ENCODE data around the gene SMTN. TPM values are rescaled to one million over a fixed set of nuclear protein-coding genes. Genes with fewer than 3 reads are reported as not detected.

Gene SMTN
- total RNA-seq, 1 experiment from 2014 or later = 80.2 TPM

DNA sequence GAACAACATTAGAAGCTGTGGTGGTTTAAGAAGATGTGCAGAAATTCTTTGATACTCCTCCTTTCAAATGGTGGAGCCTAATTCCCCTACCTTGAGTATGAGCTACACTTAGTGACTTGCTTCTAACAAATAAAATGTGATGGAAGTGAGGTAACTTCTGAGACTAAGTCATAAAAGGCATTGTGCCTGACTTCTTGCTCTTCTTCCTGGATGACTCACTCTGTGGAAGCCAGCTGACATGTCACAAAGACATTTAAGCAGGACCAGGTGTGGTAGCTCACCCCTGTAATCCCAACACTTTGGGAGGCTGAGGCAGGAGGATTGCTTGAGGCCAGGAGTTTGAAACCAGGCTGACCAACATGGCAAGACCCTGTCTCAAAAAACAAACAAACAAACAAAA is 63.1 kb downstream of the SMTN start:
- TF ChIP-seq, protein P1, sequence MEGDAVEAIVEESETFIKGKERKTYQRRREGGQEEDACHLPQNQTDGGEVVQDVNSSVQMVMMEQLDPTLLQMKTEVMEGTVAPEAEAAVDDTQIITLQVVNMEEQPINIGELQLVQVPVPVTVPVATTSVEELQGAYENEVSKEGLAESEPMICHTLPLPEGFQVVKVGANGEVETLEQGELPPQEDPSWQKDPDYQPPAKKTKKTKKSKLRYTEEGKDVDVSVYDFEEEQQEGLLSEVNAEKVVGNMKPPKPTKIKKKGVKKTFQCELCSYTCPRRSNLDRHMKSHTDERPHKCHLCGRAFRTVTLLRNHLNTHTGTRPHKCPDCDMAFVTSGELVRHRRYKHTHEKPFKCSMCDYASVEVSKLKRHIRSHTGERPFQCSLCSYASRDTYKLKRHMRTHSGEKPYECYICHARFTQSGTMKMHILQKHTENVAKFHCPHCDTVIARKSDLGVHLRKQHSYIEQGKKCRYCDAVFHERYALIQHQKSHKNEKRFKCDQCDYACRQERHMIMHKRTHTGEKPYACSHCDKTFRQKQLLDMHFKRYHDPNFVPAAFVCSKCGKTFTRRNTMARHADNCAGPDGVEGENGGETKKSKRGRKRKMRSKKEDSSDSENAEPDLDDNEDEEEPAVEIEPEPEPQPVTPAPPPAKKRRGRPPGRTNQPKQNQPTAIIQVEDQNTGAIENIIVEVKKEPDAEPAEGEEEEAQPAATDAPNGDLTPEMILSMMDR (IDR thresholded peaks at IDR 0.05; ENCODE audit: unreplicated experiment) = no peak
- H3K36me3 Mint-ChIP-seq (ENCODE audit: insufficient read depth, unreplicated experiment) = no peaks in the 10 kb centered on the region
- H3K9me3 Mint-ChIP-seq (ENCODE audit: unreplicated experiment) = no peaks in the 10 kb centered on the region
- H3K27ac Mint-ChIP-seq (ENCODE audit: low read depth, unreplicated experiment) = no peak overlapping the region
- H3K4me1 Mint-ChIP-seq (ENCODE audit: insufficient read depth, unreplicated experiment) = peaks cover 7% of the 10 kb centered on the region
- ChIA-PET POLR2A (interaction anchor here (0.9 to 1.7 kb wide), 2 partner anchors 11 to 37 kb away, joined by 3 to 7 read pairs; partner anchors contain the start of gene SELENOM), CTCF (interaction anchor here (0.7 kb wide), 1 partner anchor 197 kb away, joined by 5 read pairs; no protein-coding TSS in a partner anchor)
- H3K27me3 Mint-ChIP-seq (ENCODE audit: insufficient read depth, unreplicated experiment) = no peaks in the 10 kb centered on the region
- intact Hi-C loops (cut with micrococcal nuclease) = no loop called here
- peak; percentile 26 for DNase-seq (ENCODE audit: unreplicated experiment)
- H3K4me3 Mint-ChIP-seq (ENCODE audit: unreplicated experiment) = no peak overlapping the region
- no TSS peak for BruUV-seq (replicated peaks)

DNA sequence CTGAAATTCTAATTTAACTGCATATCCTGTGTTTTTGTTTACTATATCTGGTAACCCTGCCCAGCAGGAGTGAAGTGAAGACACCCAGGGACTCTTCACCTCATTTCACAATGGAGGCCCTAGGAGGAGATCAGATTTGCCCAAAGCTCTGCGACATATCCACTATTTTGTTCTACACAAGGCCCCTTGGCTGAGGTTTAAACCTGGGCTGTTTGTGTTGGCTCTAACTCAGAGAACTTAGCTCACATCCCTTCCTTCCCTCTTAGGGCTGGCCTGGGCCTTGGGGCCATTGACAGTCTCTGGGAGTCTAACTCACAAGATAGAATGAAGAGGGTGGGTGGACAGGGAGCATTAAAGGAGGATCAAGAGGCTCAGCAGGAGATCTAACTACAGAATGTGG is 67.4 kb downstream of the SMTN start:
- Mint-ChIP-seq H3K9me3 (ENCODE audit: unreplicated experiment) (no peaks in the 10 kb centered on the region), H3K36me3 (ENCODE audit: insufficient read depth, unreplicated experiment) (no peaks in the 10 kb centered on the region), H3K27ac (ENCODE audit: low read depth, unreplicated experiment) (peak overlapping the region; percentile 6), H3K4me3 (ENCODE audit: unreplicated experiment) (no peak overlapping the region), H3K27me3 (ENCODE audit: insufficient read depth, unreplicated experiment) (no peaks in the 10 kb centered on the region), H3K4me1 (ENCODE audit: insufficient read depth, unreplicated experiment) (peaks cover 9% of the 10 kb centered on the region)
- TF ChIP-seq, protein P1 (IDR thresholded peaks at IDR 0.05; ENCODE audit: unreplicated experiment) = no peak
- POLR2A ChIA-PET = interaction anchor here (0.7 to 1.3 kb wide), 2 partner anchors 11 to 344 kb away, joined by 3 to 4 read pairs; partner anchors contain the start of gene RNF185
- CTCF ChIA-PET = interaction anchor here (0.5 to 4.1 kb wide), 27 partner anchors 10 to 733 kb away, joined by 3 to 31 read pairs (median 4); partner anchors contain the start of genes MORC2, RNF185 and SELENOM
- BruUV-seq (replicated peaks) = no TSS peak
- intact Hi-C loops (cut with micrococcal nuclease) = loop anchor here (2.0 kb wide), 2 partner anchors 200 to 514 kb away; partner anchors contain the start of gene SLC35E4
- peak; percentile 27 for DNase-seq (ENCODE audit: unreplicated experiment)

DNA sequence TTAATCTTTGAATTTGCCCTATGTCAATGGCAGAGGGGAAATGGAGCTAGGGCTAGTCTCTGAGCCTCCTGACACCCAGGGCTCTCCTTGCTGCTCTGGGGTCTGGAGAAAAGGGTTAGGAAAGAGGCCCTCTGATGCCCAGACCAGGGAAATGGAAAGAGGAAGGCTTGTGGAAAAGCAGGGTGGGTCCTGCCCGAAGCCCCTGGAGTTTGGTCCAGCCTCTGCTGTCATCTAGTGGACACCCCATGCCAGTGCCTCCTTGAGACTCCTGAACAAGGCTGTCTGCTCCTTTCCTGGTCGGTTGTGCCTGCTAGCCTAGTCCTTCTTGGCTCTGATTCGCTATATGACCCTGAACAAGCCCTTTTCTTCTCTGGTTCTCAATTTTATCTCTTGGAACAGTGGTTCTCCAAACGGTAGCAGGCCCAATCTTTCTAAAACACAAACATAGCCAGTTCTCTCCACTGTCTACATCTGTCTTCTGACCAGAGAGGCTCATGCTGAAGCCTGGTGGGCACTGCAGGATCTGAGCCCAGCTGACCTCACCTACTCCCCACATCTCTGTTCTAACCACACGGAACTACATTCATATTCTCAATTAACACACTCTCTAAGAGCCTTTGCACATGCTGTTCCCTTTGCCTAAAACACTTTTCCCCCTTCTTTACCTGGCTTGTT is 68.0 kb downstream of the SMTN start:
- no peaks in the 10 kb centered on the region for H3K9me3 Mint-ChIP-seq (ENCODE audit: unreplicated experiment)
- no peaks in the 10 kb centered on the region for H3K27me3 Mint-ChIP-seq (ENCODE audit: insufficient read depth, unreplicated experiment)
- H3K4me1 Mint-ChIP-seq (ENCODE audit: insufficient read depth, unreplicated experiment) = peaks cover 9% of the 10 kb centered on the region
- intact Hi-C loops (cut with micrococcal nuclease) = loop anchor here (1.0 to 2.0 kb wide), 4 partner anchors 42 to 514 kb away; partner anchors contain the start of genes SELENOM and SLC35E4
- DNase-seq (ENCODE audit: unreplicated experiment) = peak; percentile 75
- no TSS peak for BruUV-seq (replicated peaks)
- TF ChIP-seq, protein P1 (IDR thresholded peaks at IDR 0.05; ENCODE audit: unreplicated experiment) = peak; percentile 92
- H3K36me3 Mint-ChIP-seq (ENCODE audit: insufficient read depth, unreplicated experiment) = no peaks in the 10 kb centered on the region
- POLR2A ChIA-PET = interaction anchor here (1.0 to 1.3 kb wide), 2 partner anchors 10 to 11 kb away, joined by 3 to 4 read pairs; partner anchors contain the start of gene RNF185
- H3K4me3 Mint-ChIP-seq (ENCODE audit: unreplicated experiment) = no peak overlapping the region
- peak overlapping the region; percentile 6 for H3K27ac Mint-ChIP-seq (ENCODE audit: low read depth, unreplicated experiment)
- CTCF ChIA-PET = interaction anchor here (0.6 to 4.1 kb wide), 27 partner anchors 10 to 343 kb away, joined by 3 to 31 read pairs (median 4); partner anchors contain the start of genes MORC2 and SELENOM

DNA sequence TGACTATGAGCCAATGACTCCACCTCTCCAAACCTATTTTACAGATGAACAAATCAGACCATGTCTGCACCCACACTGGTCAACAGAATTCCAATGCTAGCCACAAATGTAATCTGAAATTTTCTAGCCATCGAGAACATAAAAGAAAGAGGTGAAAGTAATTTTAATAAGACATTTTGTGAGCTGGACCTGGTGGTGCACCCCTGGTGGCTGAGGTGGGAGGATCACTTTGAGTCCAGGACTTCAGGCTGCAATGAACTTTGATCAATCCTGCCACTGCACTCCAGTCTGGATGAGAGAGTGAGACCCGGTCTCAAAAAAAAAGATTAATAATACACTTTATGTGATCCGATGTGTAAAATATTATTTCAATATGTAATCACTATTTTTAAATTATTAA is 69.5 kb downstream of the SMTN start:
- H3K9me3 Mint-ChIP-seq (ENCODE audit: unreplicated experiment) = no peaks in the 10 kb centered on the region
- no peak overlapping the region for H3K4me3 Mint-ChIP-seq (ENCODE audit: unreplicated experiment)
- ChIA-PET CTCF (interaction anchor here (0.6 to 1.8 kb wide), 5 partner anchors 14 to 664 kb away, joined by 3 to 9 read pairs (median 3); no protein-coding TSS in a partner anchor), POLR2A (interaction anchor here (0.7 kb wide), 1 partner anchor 124 kb away, joined by 4 read pairs; no protein-coding TSS in a partner anchor)
- TF ChIP-seq, protein P1 (IDR thresholded peaks at IDR 0.05; ENCODE audit: unreplicated experiment) = peak; percentile 22
- intact Hi-C loops (cut with micrococcal nuclease) = no loop called here
- no peak overlapping the region for H3K27ac Mint-ChIP-seq (ENCODE audit: low read depth, unreplicated experiment)
- peaks cover 9% of the 10 kb centered on the region for H3K4me1 Mint-ChIP-seq (ENCODE audit: insufficient read depth, unreplicated experiment)
- no peak for DNase-seq (ENCODE audit: unreplicated experiment)
- H3K36me3 Mint-ChIP-seq (ENCODE audit: insufficient read depth, unreplicated experiment) = no peaks in the 10 kb centered on the region
- no peaks in the 10 kb centered on the region for H3K27me3 Mint-ChIP-seq (ENCODE audit: insufficient read depth, unreplicated experiment)
- no TSS peak for BruUV-seq (replicated peaks)

Measured in MCF 10A (cell line).